Activated CD4-positive, alpha-beta T cell treated with anti-CD3 and anti-CD28 coated beads, Interleukin-2, Interleukin-6, amounts not matched to agents 100 ng/mL and 50 ng/mL, durations not matched to agents 16 hours and 8 hours (primary cell): ENCODE data around the gene KCNK16.

Source experiments
- DNase-seq: peaks from one replicate; pipeline ENCODE4 v3.0.0-alpha.2; 2020

The KCNK16 gene

GRCh38 chr6:39269961-39270360, 52.5 kb downstream of the KCNK16 start:
- no peak for DNase-seq

- DNase-seq = no peak
Measured at GRCh38 chr6:39268721-39269120, 53.8 kb downstream of the KCNK16 start.

- no peak for DNase-seq
Measured at GRCh38 chr6:39268171-39268570, 54.3 kb downstream of the KCNK16 start.

- no peak for DNase-seq
Measured at GRCh38 chr6:39266782-39267355, 55.6 kb downstream of the KCNK16 start.

GRCh38 chr6:39266375-39266774, 56.1 kb downstream of the KCNK16 start:
- no peak for DNase-seq
